H1 (cell line): ENCODE results near the gene PRODH. TPM values are rescaled to one million over a fixed set of nuclear protein-coding genes. Genes with fewer than 3 reads are reported as not detected.

Experiments
- CEBPB ChIP-seq: IDR thresholded peaks from 2 replicates; pipeline ENCODE4 v1.6.1; 2012; ENCODE audit warnings: low read depth, low read length
- CHD1 ChIP-seq: IDR thresholded peaks from 2 replicates; pipeline ENCODE4 v1.6.1; 2012; ENCODE audit warnings: low read depth, low read length, improper control_type of control experiment
- CREB1 ChIP-seq: IDR thresholded peaks from 2 replicates; pipeline ENCODE4 v1.6.1; 2012; ENCODE audit warnings: inconsistent platforms
- CTBP2 ChIP-seq: IDR thresholded peaks from 2 replicates; pipeline ENCODE4 v1.7.0; 2011; ENCODE audit warnings: borderline replicate concordance, mild to moderate bottlenecking, moderate library complexity, mixed read lengths, low read length; ENCODE audit not compliant: insufficient read depth, insufficient read length
- GTF2F1 ChIP-seq: IDR thresholded peaks from 2 replicates; pipeline ENCODE4 v1.6.1; 2012; ENCODE audit warnings: low read depth, low read length, improper control_type of control experiment, borderline replicate concordance
- KDM4A ChIP-seq: IDR thresholded peaks from one replicate; pipeline ENCODE4 v1.7.1; 2012; ENCODE audit warnings: low read depth, mild to moderate bottlenecking, moderate library complexity, low read length, inconsistent platforms; ENCODE audit not compliant: severe bottlenecking
- NANOG ChIP-seq: IDR thresholded peaks from 2 replicates; pipeline ENCODE4 v1.6.1; 2011; ENCODE audit warnings: low read length, low read depth, mild to moderate bottlenecking, inconsistent platforms; ENCODE audit not compliant: insufficient read depth, poor library complexity, severe bottlenecking
- RXRA ChIP-seq: IDR thresholded peaks from 2 replicates; pipeline ENCODE4 v1.6.1; 2011; ENCODE audit warnings: low read depth, mild to moderate bottlenecking, low read length, moderate library complexity; ENCODE audit not compliant: insufficient read depth
- SIN3A ChIP-seq, 2 experiments: IDR thresholded peaks in 1 of 2; conservative IDR thresholded peaks in 1 of 2; 2 replicates each; pipeline ENCODE4 v1.6.1; 2011 to 2012; ENCODE audit warnings: low read length in 2 of 2, improper control_type of control experiment in 1 of 2, low read depth in 1 of 2, mild to moderate bottlenecking in 1 of 2
- SIRT6 ChIP-seq: IDR thresholded peaks from one replicate; pipeline ENCODE4 v1.7.1; 2012; ENCODE audit warnings: low read length, inconsistent platforms
- SP1 ChIP-seq: IDR thresholded peaks from 2 replicates; pipeline ENCODE4 v1.6.1; 2011; ENCODE audit warnings: low read depth, low read length
- SP2 ChIP-seq: IDR thresholded peaks from 2 replicates; pipeline ENCODE4 v1.6.1; 2012; ENCODE audit warnings: mild to moderate bottlenecking, low read length, inconsistent platforms
- SUZ12 ChIP-seq: fragments of 200-600 bp; sonication (generic); IDR thresholded peaks from 2 replicates; pipeline ENCODE4 v1.6.1; 2012; ENCODE audit warnings: mild to moderate bottlenecking, inconsistent platforms, low read length, moderate library complexity, mixed read lengths
- TBP ChIP-seq: IDR thresholded peaks from 2 replicates; pipeline ENCODE4 v1.6.1; 2011; ENCODE audit warnings: low read depth, low read length, improper control_type of control experiment
- polyA plus RNA-seq, 7 experiments: library from polyadenylated mRNA; depleted of rRNA in 3 of 7; stranded (reverse) in 5 of 7; unstranded in 2 of 7; fragments of >200 nt in 5 of 7; fragments of 200-250 nt in 2 of 7; gene quantifications; 1 replicate in 5 of 7; 2 replicates in 1 of 7; 4 replicates in 1 of 7; pipeline versions ENCODE4 v1.2.1 to v1.2.3, GENCODE V29; 2011 to 2013; ENCODE audit warnings: missing spikeins in 2 of 7, mixed read lengths in 2 of 7
- total RNA-seq: library from RNA; stranded (reverse); fragmentation: NEBNext Ultra II Directional; extraction: Animal tissue kit (Norgen Biotek cat#: 25700); gene quantifications from 2 replicates; pipeline ENCODE4 v1.2.1, GENCODE V29; 2021
- TF ChIP-seq, protein P1 (sequence below): IDR thresholded peaks from 2 replicates; pipeline ENCODE4 v1.6.1; 2012; ENCODE audit warnings: low read length, inconsistent platforms

Gene PRODH
- total and polyA plus RNA-seq, 2 of the 8 experiments (the other 6 are each of a cell fraction or from before 2014, with no cell fraction given) = 27.6 to 45.6 TPM

DNA sequence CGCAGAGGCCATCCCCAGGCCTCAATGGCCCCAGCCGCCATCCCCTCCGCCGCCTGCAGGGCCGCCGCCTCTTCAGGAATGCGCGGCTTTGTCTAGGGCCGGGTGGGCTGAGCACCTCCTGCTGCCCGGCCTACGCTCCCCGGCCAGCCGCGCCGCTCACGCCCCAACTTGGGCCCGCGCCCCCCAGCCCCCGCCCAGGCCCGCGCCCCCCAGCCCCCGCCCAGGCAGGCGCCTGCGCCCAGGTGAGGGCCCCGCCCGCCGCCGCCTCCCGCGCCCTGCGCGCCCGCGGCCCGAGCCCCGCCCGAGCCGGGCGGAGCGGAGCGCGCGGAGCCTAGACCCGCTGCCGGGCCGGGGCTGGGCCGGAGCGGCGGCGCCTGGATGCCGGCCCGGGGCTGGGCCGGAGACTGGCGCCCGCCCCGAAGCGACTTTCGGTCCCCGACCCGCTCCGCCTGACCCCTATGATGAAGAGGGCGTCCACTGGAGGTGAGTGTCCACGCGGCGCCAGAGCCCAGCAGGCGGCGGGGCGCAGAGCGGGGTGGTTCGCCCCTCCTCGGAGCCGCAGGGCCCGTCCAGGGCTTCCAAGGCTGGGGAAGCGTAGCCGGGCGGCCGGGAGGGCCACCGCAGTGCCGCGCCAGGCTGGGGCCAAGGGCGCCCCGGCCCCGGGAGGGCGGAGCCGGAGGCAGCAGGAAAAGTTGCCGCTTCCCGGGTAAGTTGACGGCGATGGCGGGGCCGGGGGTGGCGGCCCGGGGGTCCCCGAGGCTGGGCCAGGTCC, 34.3 kb upstream of the PRODH start (continued):
- no peak for TF ChIP-seq SUZ12
- TF ChIP-seq SP1 = no peak
- TF ChIP-seq KDM4A = peak; percentile 93
- TF ChIP-seq CEBPB = no peak
- 0 out of 2 replicates have a peak, but pooled peaks have one; percentile 16 for TF ChIP-seq TBP
- TF ChIP-seq RXRA = no peak
- no peak for TF ChIP-seq SIRT6
- TF ChIP-seq CTBP2 = no peak
- no peak for TF ChIP-seq SIN3A (conservative IDR thresholded peaks at IDR 0.05 in 1 of 2, IDR thresholded peaks at IDR 0.05 in 1 of 2; ENCODE audit: low read depth in 1 of 2, low read length in 2 of 2)
- TF ChIP-seq CREB1 = no peak
- TF ChIP-seq NANOG = no peak
- TF ChIP-seq, protein P1, sequence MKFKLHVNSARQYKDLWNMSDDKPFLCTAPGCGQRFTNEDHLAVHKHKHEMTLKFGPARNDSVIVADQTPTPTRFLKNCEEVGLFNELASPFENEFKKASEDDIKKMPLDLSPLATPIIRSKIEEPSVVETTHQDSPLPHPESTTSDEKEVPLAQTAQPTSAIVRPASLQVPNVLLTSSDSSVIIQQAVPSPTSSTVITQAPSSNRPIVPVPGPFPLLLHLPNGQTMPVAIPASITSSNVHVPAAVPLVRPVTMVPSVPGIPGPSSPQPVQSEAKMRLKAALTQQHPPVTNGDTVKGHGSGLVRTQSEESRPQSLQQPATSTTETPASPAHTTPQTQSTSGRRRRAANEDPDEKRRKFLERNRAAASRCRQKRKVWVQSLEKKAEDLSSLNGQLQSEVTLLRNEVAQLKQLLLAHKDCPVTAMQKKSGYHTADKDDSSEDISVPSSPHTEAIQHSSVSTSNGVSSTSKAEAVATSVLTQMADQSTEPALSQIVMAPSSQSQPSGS = no peak
- TF ChIP-seq SP2 = no peak
- no peak for TF ChIP-seq CHD1
- TF ChIP-seq GTF2F1 = no peak
